ENCODE data around the gene TTC9C. TPM values are rescaled to one million over a fixed set of nuclear protein-coding genes. Genes with fewer than 3 reads are reported as not detected.

TTC9C gene
- total RNA-seq, 1 donor from 2014 or later = 44.7 TPM

GRCh38 chr11:62708392-62708791 is 19.9 kb upstream of the TTC9C start:
- Mint-ChIP-seq H3K27ac (ENCODE audit: unreplicated experiment) (no peak overlapping the region), H3K36me3 (ENCODE audit: low read depth) (peaks cover 11% of the 10 kb centered on the region), H3K9me3 (no peaks in the 10 kb centered on the region), H3K4me3 (peak overlapping the region; percentile 92), H3K4me1 (peaks cover 51% of the 10 kb centered on the region), H3K27me3 (ENCODE audit: low read depth) (peaks cover 10% of the 10 kb centered on the region)
- DNase-seq (ENCODE audit: low read depth, low spot score) = no peak
- TF ChIP-seq CTCF (conservative IDR thresholded peaks at IDR 0.05) = no peak

- Mint-ChIP-seq H3K4me1 (peaks cover 51% of the 10 kb centered on the region), H3K27me3 (ENCODE audit: low read depth) (peaks cover 10% of the 10 kb centered on the region), H3K9me3 (no peaks in the 10 kb centered on the region), H3K36me3 (ENCODE audit: low read depth) (peaks cover 13% of the 10 kb centered on the region), H3K27ac (ENCODE audit: unreplicated experiment) (peak overlapping the region; percentile 97), H3K4me3 (peak overlapping the region; percentile 92)
- no peak for TF ChIP-seq CTCF (conservative IDR thresholded peaks at IDR 0.05)
- no peak for DNase-seq (ENCODE audit: low read depth, low spot score)
Measured at GRCh38 chr11:62708793-62709192, 19.5 kb upstream of the TTC9C start.

GRCh38 chr11:62709247-62710000 is 18.9 kb upstream of the TTC9C start:
- peaks cover 13% of the 10 kb centered on the region for H3K36me3 Mint-ChIP-seq (ENCODE audit: low read depth)
- peaks cover 51% of the 10 kb centered on the region for H3K4me1 Mint-ChIP-seq
- no peak for TF ChIP-seq CTCF (conservative IDR thresholded peaks at IDR 0.05)
- H3K4me3 Mint-ChIP-seq = peak overlapping the region; percentile 92
- H3K27ac Mint-ChIP-seq (ENCODE audit: unreplicated experiment) = peak overlapping the region; percentile 99
- DNase-seq (ENCODE audit: low read depth, low spot score) = peak; percentile 91
- no peaks in the 10 kb centered on the region for H3K9me3 Mint-ChIP-seq
- peaks cover 10% of the 10 kb centered on the region for H3K27me3 Mint-ChIP-seq (ENCODE audit: low read depth)

GRCh38 chr11:62710001-62710345 is 18.3 kb upstream of the TTC9C start:
- H3K4me1 Mint-ChIP-seq = peaks cover 50% of the 10 kb centered on the region
- H3K36me3 Mint-ChIP-seq (ENCODE audit: low read depth) = peaks cover 13% of the 10 kb centered on the region
- TF ChIP-seq CTCF (conservative IDR thresholded peaks at IDR 0.05) = no peak
- H3K27me3 Mint-ChIP-seq (ENCODE audit: low read depth) = peaks cover 10% of the 10 kb centered on the region
- H3K9me3 Mint-ChIP-seq = no peaks in the 10 kb centered on the region
- DNase-seq (ENCODE audit: low read depth, low spot score) = peak; percentile 26
- peak overlapping the region; percentile 92 for H3K4me3 Mint-ChIP-seq
- H3K27ac Mint-ChIP-seq (ENCODE audit: unreplicated experiment) = peak overlapping the region; percentile 99

- H3K9me3 Mint-ChIP-seq = no peaks in the 10 kb centered on the region
- no peak for DNase-seq (ENCODE audit: low read depth, low spot score)
- peaks cover 5% of the 10 kb centered on the region for H3K27me3 Mint-ChIP-seq (ENCODE audit: low read depth)
- H3K27ac Mint-ChIP-seq (ENCODE audit: unreplicated experiment) = no peak overlapping the region
- peak overlapping the region; percentile 63 for H3K4me3 Mint-ChIP-seq
- TF ChIP-seq CTCF (conservative IDR thresholded peaks at IDR 0.05) = no peak
- peaks cover 25% of the 10 kb centered on the region for H3K36me3 Mint-ChIP-seq (ENCODE audit: low read depth)
- peaks cover 29% of the 10 kb centered on the region for H3K4me1 Mint-ChIP-seq
Measured at GRCh38 chr11:62712276-62712812, 15.9 kb upstream of the TTC9C start.

Data from neural crest cell (in vitro differentiated cells).